ENCODE results near the gene DENND2C.
"Not testable (repeated sequence)": the region's sequence is repeated elsewhere in the genome, so short reads cannot be mapped to it uniquely, and the experiment has no call there.

DENND2C gene

GRCh38 chr1:114597949-114598348 is 71.9 kb downstream of the DENND2C start:
- DNase-seq (ENCODE audit: low read depth in 2 of 2) = no peak

DNA sequence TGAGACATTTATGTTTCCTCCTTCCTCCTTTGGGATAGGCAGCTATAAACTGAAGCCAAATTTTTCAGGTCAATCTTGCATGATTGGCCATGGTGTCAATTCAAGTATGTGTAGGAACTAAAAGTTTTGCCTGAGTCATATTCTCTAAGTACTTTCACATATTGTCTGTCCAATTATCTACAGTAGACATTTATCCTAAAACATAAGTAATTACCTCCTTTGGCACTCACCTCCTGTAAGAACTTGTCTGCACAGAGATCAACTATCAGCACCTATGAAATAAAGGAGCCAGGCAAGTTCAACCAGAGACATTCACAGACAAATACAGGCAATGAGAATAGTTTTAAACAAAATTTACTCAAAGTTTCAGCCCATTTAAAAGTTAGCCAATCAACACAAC is 74.2 kb downstream of the DENND2C start:
- no peak for DNase-seq (ENCODE audit: low read depth in 2 of 2)

- DNase-seq (ENCODE audit: low read depth in 2 of 2) = no peak
These were observed 75.8 kb downstream of the DENND2C start for GRCh38 chr1:114594046-114594445.

GRCh38 chr1:114589122-114589521 is 80.7 kb downstream of the DENND2C start:
- no peak for DNase-seq (ENCODE audit: low read depth in 2 of 2)

GRCh38 chr1:114588196-114588689 is 81.6 kb downstream of the DENND2C start:
- no peak for DNase-seq (ENCODE audit: low read depth in 2 of 2)

DNA sequence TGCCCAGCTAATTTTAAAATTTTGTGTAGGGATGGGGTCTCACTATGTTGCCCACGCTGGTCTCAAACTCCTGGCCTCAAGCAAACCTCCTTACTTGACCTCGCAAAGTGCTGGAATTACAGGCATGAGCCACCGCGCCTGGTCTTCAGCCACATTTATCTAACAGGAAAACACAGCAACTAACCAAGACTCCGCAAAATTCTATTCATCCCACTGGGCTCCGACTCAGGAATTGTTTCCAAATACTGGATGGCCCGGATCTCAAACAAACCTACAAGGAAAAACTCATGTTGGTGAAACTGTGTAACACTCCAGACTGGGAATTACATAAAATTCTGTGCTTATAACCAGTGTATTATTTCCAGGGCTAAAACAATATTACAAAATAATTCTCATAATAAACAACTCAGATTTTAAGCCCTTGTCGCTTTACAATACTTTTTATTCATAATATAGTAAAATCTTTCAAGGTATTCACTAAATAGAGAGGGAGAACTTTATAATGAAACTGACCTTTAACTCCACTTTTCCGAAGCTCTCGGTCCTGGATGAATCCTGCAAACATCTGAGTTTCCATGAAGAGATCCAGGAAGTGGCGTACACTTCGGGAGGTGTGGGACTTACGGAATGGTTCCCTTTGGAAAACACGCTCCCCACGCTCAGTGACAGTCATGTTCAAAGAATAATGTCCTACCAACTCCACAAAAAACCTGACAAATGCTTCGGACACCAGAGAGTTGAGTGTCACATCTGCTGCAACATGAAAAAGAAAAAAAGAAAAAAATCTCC is 82.5 kb downstream of the DENND2C start:
- DNase-seq (ENCODE audit: low read depth in 2 of 2) = no peak

- DNase-seq (ENCODE audit: low read depth in 2 of 2) = no peak
These were observed 83.3 kb downstream of the DENND2C start for GRCh38 chr1:114586513-114587047.

- no peak for DNase-seq (ENCODE audit: low read depth in 2 of 2)
These were observed 84.6 kb downstream of the DENND2C start for GRCh38 chr1:114585231-114585630.

DNA sequence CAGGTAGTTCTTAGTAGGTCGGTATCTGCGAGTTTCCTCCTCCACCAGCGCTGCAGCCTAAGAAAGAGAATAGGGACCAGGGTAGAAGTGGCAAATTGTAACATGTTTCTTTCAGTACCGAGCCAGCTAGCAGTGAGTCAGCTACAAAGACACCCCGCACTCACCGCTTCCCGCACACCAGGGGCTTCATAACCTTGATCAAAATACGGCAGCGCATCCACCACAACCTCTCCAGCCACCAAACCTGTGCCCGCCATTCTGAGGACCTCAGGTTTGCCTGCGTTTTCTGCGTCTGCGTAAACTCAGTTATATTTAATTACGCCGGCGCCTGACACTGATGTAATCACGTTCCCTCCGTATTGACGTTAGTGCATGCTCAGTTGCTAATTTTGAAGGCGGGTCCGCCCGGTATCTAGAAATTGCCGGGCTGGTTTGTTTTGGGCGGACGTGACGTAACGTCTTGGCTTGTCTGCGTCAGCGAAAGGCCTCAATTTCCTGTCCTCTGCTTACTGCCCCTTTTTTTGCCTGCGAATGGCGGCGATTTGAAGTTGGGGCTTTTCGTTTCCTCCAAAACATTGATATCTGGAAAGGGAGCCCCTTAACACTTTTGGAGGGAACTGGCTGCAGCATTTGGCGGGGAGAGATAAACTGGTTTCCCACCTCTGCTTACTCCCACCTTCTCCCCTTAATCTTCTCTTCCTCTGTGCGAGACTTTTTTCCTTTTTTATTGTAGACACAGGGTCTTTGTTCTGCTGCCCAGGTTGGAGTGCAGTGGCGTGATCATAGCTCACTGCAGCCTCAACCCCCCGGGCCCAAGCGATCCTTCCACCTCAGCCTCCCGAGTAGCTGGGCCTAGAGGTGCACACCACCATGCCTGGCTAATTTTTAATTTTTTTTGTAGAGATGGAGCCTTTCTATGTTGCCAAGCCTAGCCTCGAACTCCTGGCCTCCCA is 88.2 kb downstream of the DENND2C start, which contains the start of gene BCAS2:
Gene BCAS2, minus strand, starts transcription at position 281 of the 953 bp plus-strand sequence. Its CDS starts 24 bp downstream, at position 257.
- peak; percentile 76 to 85 for DNase-seq (ENCODE audit: low read depth in 2 of 2)

- no peak for DNase-seq (ENCODE audit: low read depth in 2 of 2)
These were observed 95.5 kb downstream of the DENND2C start for GRCh38 chr1:114574365-114574764.

DNA sequence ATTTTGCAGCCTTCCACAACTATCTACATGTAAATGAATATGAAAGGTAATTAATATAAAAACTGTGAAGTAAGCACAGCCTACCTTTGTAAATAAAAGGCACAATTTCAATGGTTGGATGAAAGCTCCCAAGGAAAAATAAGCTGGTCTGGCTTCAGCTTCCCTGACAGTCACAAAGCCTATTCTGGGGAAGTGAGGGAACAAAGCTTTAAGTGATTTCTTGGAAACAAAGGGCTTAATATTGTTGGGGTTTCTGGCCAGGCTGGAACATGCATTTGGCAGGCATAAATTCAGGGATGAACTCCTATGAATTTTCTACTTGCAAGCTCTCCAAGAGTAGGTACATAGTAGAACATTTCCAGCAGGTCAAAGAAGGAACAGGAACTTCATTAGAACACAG is 105.7 kb downstream of the DENND2C start:
- DNase-seq (ENCODE audit: low read depth in 2 of 2) = no peak

- DNase-seq (ENCODE audit: low read depth in 2 of 2) = not testable (repeated sequence)
These were observed 106.8 kb downstream of the DENND2C start for GRCh38 chr1:114562978-114563510.

- DNase-seq (ENCODE audit: low read depth in 2 of 2) = no peak
These were observed 108.5 kb downstream of the DENND2C start for GRCh38 chr1:114561333-114561732.

- no peak for DNase-seq (ENCODE audit: low read depth in 2 of 2)
These were observed 110.5 kb downstream of the DENND2C start for GRCh38 chr1:114559356-114559755.

GRCh38 chr1:114558544-114558943 is 111.3 kb downstream of the DENND2C start:
- DNase-seq (ENCODE audit: low read depth in 2 of 2) = no peak

DNA sequence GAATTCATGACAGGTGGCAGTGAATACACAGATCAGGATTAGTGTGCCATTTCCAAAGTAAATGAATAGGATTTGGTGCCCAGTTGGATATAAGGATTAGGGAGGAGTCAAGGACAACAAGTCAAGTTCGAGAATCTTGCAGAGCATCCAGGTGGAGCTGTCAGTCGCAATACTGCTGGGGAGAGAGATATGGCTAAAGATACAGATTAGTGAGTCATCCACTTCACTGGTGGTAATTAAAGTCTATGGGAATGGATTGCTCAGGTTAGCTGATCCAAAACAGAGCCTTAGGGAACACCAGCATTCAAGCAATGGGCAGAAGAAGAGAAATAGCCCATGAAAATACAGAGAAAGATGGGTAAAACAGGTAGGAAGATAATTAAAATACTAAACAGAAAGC is 115.3 kb downstream of the DENND2C start:
- no peak for DNase-seq (ENCODE audit: low read depth in 2 of 2)

DNA sequence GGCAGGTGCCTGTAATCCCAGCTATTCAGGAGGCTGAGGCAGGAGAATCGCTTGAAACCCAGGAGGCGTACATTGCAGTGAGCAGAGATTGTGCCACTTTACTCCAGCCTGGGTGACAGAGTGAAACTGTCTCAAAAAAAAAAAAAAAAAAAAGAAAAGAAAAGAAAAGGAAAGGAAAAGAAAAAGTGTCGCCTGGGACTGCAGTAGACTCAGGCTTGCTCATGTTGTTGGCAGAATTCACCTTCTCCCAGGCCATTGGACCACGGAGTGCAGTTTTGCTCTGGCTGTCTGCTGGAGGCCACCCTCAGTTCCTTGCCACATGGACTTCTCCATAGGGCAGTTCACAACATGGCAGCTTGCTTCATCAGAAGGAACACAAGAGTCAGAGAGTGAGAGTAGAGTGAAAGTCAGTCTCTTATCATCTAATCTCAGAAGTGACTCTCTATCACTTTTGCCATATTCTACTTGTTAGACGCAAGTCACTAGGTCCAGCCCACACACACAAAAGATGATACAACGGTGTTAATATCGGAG is 117.7 kb downstream of the DENND2C start:
- DNase-seq (ENCODE audit: low read depth in 2 of 2) = no peak

DNA sequence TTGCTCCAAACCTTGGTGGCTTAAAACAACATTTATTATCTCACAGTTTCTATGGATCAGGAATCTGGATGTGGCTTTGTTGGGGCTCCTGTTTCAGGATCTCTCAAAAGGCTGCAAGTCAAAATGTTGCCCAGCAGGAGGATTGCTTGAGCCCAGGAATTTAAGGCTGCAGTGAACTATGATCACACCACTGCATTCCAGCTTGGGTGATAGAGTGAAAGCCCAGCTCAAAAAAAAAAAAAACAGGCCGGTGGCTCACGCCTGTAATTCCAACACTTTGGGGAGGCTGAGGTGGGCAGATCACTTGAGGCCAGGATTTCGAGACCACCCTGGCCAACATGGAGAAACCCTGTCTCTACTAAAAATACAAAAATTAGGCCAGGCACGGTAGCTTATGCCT is 118.4 kb downstream of the DENND2C start:
- DNase-seq (ENCODE audit: low read depth in 2 of 2) = no peak

- DNase-seq (ENCODE audit: low read depth in 2 of 2) = no peak
These were observed 119.5 kb downstream of the DENND2C start for GRCh38 chr1:114550336-114550735.

- no peak for DNase-seq (ENCODE audit: low read depth in 2 of 2)
These were observed 120.7 kb downstream of the DENND2C start for GRCh38 chr1:114549137-114549536.

- DNase-seq (ENCODE audit: low read depth in 2 of 2) = no peak
These were observed 122.8 kb downstream of the DENND2C start for GRCh38 chr1:114547076-114547475.

DNA sequence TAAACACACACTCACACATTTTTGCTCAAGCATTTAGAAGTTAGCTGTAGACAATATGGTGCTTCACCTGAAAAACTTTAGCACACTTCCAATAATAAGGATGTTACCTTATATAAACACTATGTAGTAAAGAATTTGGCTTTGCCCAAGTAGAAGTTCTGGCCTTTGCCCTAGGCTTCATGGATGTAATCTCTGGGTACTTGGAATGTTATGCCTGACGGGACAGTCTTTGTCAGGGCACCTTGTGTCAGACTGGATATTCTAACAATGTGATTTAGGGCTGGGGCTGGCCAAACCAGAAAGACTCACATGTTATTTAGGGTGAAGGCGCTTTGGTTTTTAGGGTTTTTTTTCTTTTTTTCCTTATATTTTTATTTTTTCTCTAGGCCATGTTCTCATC is 124.1 kb downstream of the DENND2C start:
- DNase-seq (ENCODE audit: low read depth in 2 of 2) = no peak
